Esophagus muscularis mucosa (tissue), 4 donors: Measurements from ENCODE around the gene GNG7.

Experiments used
- EP300 ChIP-seq: sonication (generic); formaldehyde crosslinking; IDR thresholded peaks from one replicate; pipeline ENCODE4 v1.6.1; 2017; ENCODE audit warnings: antibody characterized with exemption
- POLR2A ChIP-seq: fragments of 450-650 bp; IDR thresholded peaks from one replicate; pipeline ENCODE4 v1.6.1; 2017; ENCODE audit warnings: antibody characterized with exemption, moderate library complexity, mild to moderate bottlenecking, low read depth
- TF ChIP-seq, protein P1 (sequence below), 3 experiments: fragments of 200-600 bp in 2 of 3; fragments of 450-650 bp in 1 of 3; sonication (generic) in 2 of 3; IDR thresholded peaks; one replicate each; pipeline ENCODE4 v1.5.1; 2017 to 2019; ENCODE audit warnings: antibody characterized with exemption in 3 of 3, mild to moderate bottlenecking in 2 of 3, moderate library complexity in 1 of 3

DNA sequence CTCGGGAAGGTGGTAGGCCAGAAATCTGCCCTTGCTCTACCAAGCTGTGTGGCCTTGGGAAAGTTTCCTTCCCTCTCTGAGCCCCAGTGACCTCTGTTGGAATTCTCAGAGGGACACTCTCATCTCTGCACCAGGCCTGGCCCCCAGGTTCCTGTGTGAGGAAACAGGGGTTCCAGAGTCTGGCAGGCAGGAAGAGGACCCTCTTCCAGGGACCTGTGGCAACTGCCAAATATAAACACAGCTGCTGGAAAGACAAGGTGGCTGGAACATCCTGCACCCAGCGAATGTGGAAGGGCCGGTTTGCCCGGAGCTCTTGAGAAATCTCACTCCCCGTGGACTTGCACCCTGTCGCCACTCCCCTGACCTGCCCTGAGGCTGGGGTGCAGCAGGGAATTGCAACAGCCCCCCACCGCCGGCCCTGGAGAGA, 173.8 kb downstream of the GNG7 start:
- TF ChIP-seq POLR2A: no peak
- TF ChIP-seq, protein P1, sequence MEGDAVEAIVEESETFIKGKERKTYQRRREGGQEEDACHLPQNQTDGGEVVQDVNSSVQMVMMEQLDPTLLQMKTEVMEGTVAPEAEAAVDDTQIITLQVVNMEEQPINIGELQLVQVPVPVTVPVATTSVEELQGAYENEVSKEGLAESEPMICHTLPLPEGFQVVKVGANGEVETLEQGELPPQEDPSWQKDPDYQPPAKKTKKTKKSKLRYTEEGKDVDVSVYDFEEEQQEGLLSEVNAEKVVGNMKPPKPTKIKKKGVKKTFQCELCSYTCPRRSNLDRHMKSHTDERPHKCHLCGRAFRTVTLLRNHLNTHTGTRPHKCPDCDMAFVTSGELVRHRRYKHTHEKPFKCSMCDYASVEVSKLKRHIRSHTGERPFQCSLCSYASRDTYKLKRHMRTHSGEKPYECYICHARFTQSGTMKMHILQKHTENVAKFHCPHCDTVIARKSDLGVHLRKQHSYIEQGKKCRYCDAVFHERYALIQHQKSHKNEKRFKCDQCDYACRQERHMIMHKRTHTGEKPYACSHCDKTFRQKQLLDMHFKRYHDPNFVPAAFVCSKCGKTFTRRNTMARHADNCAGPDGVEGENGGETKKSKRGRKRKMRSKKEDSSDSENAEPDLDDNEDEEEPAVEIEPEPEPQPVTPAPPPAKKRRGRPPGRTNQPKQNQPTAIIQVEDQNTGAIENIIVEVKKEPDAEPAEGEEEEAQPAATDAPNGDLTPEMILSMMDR (IDR thresholded peaks at IDR 0.05): no peak
- TF ChIP-seq EP300: no peak
